GM19395 (cell line): ENCODE data around the gene DLG4.

Experiments
- ATAC-seq: cut with Tn5 transposase; IDR thresholded peaks from one replicate; pipeline ENCODE4 v1.9.1; 2021; ENCODE audit warnings: mild to moderate bottlenecking, moderate library complexity; ENCODE audit not compliant: unreplicated experiment

The DLG4 gene

DNA sequence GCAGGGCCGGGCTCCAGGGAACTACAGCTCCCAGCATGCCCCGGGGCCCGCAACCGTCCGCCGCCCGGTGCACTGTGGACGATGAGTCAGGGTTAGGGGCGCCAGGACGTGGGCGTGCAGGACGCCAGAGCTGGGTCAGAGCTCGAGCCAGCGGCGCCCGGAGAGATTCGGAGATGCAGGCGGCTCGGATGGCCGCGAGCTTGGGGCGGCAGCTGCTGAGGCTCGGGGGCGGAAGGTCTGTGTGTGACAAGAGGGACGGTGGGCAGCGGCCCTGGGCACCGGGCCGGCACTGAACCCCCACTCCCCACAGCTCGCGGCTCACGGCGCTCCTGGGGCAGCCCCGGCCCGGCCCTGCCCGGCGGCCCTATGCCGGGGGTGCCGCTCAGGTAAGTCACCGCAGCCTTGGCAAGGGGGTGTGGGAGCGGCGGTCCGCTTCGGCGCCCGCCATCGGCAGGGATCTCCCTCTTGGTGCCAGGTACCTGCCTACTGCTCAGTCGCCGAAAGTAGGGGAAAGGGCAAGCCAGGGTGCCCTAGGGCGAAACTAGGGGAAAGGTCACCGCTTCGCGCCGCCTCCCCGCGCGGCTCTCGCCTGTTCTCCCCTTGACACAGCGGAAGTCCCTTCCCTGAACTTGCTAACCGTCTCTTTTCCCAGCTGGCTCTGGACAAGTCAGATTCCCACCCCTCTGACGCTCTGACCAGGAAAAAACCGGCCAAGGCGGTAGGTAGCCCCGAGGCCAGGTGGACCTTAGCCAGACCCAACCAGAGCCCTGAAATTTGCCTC lies at the start of gene DLG4, which contains the start of gene ACADVL:
Gene DLG4, minus strand, starts transcription at position 25 of the 781 bp plus-strand sequence.
Gene ACADVL, plus strand, starts transcription at position 127 of the 781 bp plus-strand sequence. Its CDS starts 47 bp downstream, at position 174.
- ATAC-seq = peak; percentile 59

DNA sequence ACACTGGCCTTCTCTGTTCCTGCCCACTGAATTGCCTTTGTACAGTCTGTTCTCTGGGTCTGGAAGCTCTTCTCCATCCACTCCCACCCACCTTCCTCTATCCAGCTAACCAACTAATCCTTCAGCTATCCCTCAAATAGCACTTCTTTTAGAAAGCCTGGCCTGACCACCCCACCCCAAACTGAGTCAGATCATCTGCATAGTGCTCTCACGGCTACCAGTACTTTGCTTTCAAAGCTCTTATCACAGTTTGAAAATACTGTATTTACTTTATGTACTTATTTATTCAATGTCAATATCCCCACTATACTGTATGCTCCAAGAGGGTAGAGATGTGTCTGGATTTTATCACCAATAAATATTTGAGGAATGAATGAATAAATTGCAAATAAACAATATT lies 47.1 kb upstream of the DLG4 start:
- ATAC-seq = no peak

DNA sequence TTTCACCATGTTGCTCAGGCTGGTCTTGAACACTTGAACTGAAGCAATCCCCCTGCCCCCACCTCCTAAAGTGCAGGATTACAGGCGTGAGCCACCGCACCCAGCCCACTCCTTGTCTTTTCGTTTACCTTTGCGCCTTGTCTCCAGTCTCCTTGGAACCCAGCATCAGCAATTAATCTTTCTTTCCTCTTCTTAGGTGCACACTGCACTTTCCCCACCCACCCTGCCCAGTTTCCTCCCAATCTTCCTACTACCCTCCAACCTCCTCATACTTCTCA lies 44.1 kb upstream of the DLG4 start:
- no peak for ATAC-seq

DNA sequence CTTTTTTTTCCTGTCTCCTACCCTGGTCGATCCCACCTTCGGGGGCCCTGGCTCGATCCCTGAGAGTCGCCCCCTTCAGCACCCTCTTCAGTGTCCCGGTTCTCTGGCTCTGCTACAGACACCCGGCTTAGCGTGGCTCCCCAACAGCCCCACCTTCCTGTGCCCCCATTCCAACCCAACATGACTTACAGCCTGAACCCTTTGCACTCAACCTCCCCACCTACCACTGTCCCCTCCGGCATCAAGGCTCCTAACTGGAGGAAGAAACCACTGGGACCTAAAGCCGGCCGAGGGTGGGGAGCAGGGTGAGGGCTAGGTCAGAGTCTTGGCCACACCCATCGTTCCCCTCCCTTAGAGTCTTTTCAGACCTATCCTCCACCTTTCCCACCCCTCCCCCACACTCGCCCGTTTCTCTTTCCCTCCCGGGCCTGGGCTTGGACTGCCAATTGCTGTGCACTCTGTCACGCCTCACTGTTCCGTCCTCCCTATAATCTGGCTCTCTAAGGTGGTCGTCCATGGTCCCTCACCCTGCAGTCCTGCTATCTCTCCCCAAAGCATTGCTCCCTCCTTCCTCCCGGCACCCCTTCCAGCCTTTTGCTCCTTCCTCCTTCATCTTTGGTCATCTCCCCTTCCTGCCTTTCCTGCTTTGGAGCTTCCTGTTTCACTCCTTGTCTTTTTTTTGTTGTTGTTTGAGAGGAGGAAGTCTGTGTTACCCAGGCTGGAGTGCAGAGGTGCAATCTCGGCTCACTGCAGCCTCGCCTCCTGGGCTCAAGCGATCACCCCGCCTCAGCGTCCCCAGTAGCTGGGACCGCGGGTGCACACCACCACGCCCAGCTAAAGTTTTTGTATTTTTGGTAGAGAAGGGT lies 43.5 kb upstream of the DLG4 start:
- ATAC-seq = no peak

DNA sequence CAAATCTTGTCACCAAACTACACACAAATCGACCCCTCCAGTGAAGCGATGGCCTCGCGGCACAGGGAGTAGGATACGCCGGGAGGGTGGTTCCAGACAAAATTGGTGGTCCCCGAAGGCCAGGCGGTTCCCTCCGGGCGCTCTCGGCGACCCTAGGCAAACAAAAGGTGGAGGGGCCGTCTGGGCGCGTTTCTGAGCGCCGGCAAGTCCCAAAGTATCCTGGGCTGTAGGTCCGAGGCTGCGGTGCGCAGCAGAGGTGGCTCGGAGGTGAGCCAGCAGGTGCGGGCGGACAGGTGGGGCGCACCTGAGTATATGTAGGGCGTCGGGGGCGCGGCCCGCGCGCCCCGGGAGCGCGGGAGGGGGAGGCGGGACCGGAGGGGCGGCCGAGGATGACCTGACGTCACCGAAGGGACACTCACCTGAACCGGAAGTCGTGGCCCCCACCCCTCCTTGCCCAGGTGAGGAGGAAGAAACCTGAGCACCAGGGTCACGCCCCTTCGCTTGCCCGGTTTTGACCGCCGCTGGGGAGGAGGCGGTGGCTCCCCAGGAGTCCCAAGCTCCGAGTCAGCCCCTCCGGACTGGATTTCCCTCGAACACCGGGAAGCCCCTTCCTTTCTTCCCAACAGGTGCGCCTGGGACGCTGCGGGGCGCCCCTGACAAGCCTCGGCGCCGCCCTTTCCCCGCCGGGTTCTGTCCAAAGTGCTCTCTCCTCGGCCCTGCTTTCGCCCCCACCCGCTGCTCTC lies 42.7 kb upstream of the DLG4 start, which contains the start of gene CLDN7:
Gene CLDN7, minus strand, starts transcription at position 287 of the 743 bp plus-strand sequence. CDS start 435 bp downstream, outside the sequence.
- ATAC-seq = no peak

DNA sequence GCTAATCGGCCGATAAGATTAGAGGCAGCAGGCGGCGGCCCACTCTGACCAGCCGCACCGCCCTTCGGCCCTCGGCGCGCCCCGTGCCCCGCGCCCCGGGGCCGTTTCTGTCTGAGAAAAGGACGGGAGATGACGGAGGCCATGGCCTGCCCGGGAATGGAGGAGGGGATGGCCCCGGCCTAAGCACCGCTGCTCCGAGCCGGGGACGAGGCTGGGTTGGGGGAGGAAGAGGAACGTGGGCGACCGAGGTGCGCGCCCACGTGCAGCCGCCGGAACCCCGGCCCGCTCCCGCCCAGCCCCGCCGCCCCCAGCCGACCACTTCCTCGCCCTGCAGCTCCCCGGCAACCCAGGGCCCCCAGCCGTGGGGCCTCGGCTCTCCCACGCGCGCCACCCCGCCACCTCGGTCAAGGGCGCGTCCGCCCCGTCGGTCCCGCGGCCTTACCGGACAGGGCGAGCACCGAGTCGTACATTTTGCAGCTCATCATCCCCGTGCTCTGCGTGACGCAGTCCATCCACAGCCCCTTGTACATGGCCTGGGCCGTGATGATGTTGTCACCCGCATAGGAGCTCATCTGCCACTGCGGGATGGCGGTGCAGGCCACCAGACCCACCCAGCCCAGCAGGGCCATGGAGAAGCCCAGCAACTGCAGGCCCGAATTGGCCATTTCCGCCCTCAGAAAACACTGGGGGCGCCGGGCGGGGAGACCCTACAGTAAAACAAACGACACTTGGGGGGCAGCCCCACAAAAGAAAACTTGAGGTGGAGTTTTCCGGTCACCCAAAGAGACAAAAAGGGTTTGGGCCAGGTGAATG lies 41.9 kb upstream of the DLG4 start:
- ATAC-seq = no peak

DNA sequence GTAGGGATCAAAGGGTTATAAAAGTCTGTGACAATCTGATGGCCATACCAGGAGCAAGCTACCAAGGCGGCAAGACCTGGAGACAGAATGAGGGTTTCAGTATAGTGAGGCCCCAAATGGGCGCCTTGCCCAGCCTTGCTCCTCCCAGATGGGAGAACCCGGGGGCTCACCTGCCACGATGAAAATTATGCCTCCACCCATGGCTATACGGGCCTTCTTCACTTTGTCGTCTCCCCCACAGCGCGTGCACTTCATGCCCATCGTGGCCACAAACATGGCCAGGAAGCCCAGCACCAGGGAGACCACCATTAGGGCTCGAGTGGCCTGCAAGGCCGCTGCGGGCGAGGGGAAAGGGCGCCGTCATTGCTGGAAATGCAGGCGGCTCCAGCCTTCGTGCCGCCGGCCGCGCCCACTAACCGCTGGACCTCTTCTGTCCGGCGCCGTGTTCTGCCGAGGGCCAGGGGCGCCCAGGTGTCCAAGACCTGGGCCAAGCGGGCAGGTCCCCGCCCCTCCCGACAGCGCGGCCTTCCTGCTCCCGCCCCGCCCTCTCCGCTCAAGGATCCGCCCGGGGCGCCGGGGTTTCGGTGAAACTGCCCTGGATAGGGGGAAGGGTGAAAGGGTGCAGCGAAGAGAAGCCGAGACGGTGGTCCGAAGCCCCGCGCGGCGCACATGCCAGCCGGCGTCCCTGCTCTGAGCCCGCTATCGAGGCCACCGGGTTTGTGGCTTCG lies 41.2 kb upstream of the DLG4 start:
- no peak for ATAC-seq

DNA sequence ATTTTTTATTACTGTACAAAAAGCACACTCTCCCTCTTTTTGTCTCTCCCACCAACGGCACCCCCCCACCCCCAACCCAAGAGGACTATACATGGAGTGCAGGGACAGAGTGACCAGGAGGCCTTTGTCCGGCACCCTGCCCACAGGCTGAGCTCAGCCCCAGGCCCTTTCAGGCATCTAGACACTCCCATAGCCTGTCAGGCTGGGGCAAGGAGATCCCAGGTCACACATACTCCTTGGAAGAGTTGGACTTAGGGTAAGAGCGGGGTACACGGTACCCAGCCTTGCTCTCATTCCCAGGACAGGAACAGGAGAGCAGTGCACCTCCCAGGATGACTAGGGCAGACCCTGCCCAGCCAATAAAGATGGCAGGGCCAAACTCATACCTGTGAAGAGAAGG lies 40.5 kb upstream of the DLG4 start:
- ATAC-seq = no peak

DNA sequence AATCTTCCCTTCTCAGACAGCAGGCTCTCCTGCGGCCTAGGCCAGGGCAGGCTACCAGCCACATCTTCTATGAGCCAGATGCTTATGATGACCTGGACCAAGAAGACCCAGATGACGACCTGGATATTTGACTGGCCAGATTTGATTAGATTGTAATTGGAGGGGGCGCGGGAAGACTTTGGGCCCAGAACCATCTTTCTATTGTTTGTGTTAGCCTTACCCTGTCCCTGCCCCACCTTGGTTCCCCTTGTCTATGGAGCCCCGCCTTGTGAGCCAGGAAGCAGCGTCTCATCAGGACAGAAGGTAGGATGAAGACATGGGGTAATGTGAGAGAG lies 39.9 kb upstream of the DLG4 start:
- no peak for ATAC-seq

DNA sequence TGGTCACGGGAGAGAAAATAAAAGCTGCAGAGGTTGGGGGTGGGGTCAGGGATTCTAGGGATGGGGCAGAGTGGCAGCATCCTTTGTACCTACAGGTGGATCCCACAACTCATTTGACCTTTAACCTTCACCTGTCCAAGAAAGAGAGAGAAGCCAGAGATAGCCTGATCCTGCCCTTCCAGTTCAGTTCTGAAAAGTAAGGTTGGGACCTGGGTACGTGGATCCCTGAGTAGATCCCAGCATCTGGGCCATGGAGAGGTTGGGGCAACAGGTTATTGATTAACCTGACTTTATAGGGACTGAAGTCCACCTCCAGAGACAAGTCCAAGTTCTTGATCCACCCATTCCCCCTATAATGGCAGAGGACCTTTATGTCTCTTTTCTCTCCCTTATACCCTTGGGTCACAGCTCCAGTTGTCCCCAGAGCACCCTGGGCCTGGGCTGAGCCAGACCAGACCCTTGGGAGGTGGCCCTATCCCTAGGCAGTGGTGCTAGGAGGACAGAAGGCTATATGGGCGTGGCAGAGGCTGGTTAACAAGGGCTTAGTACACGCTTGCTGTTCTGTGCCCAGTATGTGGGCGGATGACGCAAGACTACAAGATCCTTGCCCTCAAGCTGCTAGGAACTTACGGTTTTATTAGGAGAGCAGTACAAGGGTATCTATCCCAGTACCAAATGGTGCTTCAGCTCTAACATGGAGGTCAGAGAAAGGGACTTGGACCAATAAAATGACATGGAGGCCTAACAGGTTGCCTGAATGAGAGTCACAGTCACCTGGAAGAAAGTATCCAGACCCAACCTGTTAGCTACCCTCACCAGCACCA lies 39.3 kb upstream of the DLG4 start:
- ATAC-seq = no peak

DNA sequence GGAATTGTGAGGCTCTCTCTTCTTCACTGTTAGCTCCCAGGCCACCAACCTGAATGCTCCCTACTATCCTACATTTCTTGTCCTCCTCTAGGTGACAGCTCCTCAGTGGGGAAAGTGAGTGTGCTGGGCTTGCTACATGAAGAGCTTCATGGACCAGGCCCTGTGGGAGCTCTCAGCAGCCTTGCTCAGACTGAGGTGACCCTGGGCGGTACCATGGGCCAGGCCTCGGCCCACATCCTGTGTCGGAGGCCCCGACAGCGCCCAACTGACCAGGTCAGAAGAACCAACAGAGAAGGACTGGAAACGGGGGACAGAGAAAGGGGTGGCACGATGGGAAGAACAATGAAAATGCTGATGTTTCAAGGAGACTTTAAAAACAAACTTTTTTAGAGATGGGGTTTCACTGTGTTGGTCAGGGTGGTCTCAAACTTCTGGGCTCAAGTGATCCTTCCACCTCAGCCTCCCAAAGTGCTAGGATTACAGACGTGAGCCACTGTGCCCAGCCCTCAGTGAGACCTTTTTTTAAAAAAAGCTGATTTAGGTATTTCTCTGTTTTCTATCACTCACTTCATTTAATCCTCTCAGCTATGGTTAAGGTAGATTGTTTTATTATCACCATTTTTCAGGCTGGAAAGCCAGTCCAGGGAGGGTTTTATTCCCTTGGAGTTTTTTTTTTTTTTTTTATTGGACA lies 37.3 kb upstream of the DLG4 start:
- no peak for ATAC-seq

DNA sequence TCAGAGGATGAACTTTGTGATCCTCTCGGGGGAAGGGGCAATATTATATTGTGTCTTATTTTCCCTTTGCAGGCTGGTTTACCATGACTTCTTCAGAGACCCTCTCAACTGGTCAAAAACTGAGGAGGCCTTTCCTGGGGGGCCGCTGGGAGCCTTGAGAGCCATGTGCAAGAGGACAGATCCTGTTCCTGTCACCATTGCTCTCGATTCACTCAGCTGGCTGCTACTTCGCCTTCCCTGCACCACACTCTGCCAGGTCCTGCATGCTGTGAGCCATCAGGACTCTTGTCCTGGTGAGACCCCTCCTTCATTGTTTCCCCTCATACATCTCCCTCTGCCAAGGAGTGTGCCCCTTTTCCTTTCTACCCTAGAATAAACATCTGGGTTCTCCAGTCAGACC lies 34.9 kb upstream of the DLG4 start:
- no peak for ATAC-seq

DNA sequence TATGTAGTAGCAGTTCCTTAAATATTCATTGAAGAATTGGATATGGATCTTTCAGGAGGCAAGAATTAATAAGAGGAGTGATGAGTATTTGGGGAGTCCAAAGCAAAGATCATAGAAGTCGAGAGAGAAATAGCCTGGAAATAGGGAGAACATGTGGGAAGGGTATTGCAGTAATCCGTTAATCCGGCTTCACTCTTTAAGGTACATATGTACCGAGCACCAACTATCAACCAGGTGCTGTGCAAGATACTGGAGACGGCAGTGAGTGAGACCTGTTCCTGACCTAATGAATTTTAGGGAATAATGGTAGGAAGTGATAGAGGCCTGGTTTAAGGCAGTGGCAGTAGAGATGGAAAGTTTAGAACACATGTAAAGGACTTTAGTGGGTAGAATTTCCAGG lies 33.4 kb upstream of the DLG4 start:
- ATAC-seq = no peak

DNA sequence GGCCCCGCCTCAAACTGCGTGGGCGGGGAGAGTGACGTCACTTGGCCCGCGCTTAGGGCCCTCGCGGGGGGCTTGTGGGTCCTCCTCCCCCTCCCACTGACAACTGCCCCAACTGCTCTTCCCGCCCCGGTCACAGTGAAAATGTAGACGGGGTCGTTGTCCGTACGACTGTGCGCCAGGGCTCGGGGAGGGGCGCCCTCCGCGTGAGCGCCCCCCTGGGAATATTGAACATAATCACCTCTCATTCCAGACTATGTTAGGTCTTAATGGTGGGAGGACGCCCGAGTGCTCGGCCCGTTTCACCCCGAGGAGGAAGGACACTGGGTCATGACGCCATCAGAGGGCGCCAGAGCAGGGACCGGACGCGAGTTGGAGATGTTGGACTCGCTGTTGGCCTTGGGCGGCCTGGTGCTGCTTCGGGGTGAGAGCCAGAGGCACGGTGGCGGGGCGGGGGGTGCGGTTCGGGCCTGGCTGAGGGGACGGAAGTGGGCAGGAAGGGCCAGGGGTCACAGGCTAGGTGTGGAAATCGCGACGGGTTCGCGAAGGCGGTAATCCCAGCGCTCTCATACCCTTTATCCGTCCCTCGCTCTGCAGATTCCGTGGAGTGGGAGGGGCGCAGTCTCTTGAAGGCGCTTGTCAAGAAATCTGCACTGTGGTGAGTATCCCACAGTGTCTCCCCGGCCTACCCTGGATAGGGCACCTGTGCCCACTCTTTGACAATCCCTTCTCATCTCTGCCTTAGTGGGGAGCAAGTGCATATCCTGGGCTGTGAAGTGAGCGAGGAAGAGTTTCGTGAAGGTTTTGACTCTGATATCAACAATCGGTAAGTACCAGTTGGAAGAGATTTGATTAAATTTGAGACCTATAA lies 32.8 kb upstream of the DLG4 start, which contains the start of gene ELP5:
Gene ELP5, plus strand, starts transcription at position 40 of the 868 bp plus-strand sequence. Its CDS starts 336 bp downstream, at position 376.
- ATAC-seq = peak; percentile 50

DNA sequence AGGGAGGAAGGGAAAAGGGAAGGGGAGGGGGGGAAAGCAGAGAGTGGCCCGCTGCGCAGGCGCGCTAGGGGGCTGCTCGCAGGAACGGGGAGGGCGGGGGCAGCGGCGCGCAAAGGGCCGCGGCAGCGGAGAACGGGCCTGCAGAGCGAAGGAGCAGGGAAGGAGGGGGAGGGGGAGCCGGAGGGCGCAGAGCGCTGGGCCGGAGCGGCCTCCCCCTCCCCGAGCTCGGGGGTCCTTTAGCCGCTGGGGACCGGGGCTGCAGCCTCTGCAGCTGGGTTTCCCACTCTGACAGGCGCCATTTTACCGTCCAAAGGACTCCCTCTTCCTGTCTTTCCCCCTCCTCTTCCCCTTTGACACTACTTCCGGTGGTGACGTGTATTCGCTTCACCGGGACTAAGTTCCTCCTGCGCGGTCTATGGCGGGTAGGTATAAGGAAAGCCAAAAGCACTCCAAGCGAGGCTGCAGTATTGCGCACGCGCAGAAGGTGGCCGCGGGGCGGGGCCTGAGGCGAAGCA lies 32.1 kb upstream of the DLG4 start, which contains the start of gene CTDNEP1:
Gene CTDNEP1, minus strand, starts transcription at position 74 of the 515 bp plus-strand sequence. CDS start 438 bp downstream, outside the sequence.
- peak; percentile 90 for ATAC-seq

DNA sequence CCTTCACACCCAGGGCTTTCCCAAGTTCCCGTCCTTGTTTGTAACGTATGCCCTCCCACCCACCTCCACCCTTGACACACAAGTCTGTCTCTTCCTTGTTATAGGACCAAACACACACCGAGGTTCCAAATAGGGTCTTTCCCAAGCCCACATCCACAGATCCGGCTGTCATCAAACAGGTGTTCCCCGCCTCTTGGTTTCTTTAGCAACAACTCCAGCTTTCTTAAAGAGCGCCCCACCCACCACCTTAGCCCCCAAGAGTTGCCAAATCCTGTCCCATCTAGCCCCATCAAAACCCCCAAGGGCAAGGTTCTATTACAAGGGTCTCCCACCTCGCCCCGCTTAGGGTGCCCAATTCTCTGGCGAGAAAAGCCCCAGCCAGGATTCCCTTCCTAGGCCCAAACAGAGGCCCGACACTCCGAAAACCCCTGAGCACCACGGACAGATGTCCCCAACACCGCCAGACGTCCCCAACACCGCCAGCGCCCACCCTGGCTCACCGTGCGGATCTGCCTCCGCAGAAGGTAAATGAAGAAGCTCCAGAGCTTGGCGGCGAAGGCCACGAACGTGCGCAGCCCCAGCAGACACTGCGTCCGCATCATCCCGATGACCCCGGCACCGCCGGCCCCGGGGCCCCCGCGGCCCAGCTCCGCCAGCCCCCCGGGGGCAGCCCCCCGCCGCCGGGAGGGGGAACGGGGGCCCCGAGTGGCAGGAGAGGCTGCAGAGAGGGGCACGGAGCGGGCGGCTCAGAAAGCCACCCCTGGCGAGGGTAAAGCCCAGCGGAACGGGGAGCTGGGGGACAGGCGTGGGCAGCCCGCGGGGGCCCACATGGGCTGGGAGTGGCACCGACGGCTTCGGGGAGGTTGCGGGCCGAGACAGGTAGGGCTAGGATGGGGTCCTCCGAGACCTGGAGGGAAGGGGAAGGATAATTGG lies 31.3 kb upstream of the DLG4 start:
- no peak for ATAC-seq
